GM21390 (cell line): ENCODE measurements around the gene GH2.
"Not testable (repeated sequence)": the region's sequence is repeated elsewhere in the genome, so short reads cannot be mapped to it uniquely, and the experiment has no call there.

Experiments used
- ATAC-seq: cut with Tn5 transposase; IDR thresholded peaks from one replicate; pipeline ENCODE4 v1.9.1; 2021; ENCODE audit not compliant: unreplicated experiment

The GH2 gene

GRCh38 chr17:63874693-63875092 is 7.1 kb downstream of the GH2 start:
- ATAC-seq = not testable (repeated sequence)

- ATAC-seq = not testable (repeated sequence)
Measured at GRCh38 chr17:63874061-63874626, 7.6 kb downstream of the GH2 start.

- not testable (repeated sequence) for ATAC-seq
Measured at GRCh38 chr17:63873577-63873976, 8.2 kb downstream of the GH2 start, which contains the start of gene CSH2. CSH2 (minus strand) TSS chr17:63873677; CDS start chr17:63873614, 63 bp downstream.

- not testable (repeated sequence) for ATAC-seq
Measured at GRCh38 chr17:63871646-63872365, 9.9 kb downstream of the GH2 start.

GRCh38 chr17:63870292-63870665 is 11.5 kb downstream of the GH2 start:
- ATAC-seq = not testable (repeated sequence)

- not testable (repeated sequence) for ATAC-seq
Measured at GRCh38 chr17:63869491-63870291, 12.1 kb downstream of the GH2 start.

GRCh38 chr17:63866625-63867024 is 15.1 kb downstream of the GH2 start:
- not testable (repeated sequence) for ATAC-seq

- no peak for ATAC-seq
Measured at GRCh38 chr17:63859257-63859656, 22.5 kb downstream of the GH2 start.

GRCh38 chr17:63856425-63856824 is 25.3 kb downstream of the GH2 start:
- ATAC-seq = not testable (repeated sequence)

- ATAC-seq = no peak
Measured at GRCh38 chr17:63855185-63855584, 26.6 kb downstream of the GH2 start.

- no peak for ATAC-seq
Measured at GRCh38 chr17:63854709-63855108, 27.0 kb downstream of the GH2 start.

GRCh38 chr17:63853260-63853659 is 28.5 kb downstream of the GH2 start:
- no peak for ATAC-seq

- no peak for ATAC-seq
Measured at GRCh38 chr17:63850401-63850800, 31.3 kb downstream of the GH2 start.

GRCh38 chr17:63848834-63849689 is 32.7 kb downstream of the GH2 start:
- peak; percentile 82 for ATAC-seq

GRCh38 chr17:63847525-63848249 is 34.1 kb downstream of the GH2 start:
- ATAC-seq = no peak

GRCh38 chr17:63845509-63845908 is 36.2 kb downstream of the GH2 start:
- ATAC-seq = no peak

- no peak for ATAC-seq
Measured at GRCh38 chr17:63843910-63844677, 37.6 kb downstream of the GH2 start.

GRCh38 chr17:63843387-63843888 is 38.3 kb downstream of the GH2 start:
- not testable (repeated sequence) for ATAC-seq
